GM18526 (cell line): ENCODE measurements around the gene GAMT.

ENCODE experiments used
- POLR2A ChIP-seq: IDR thresholded peaks from 3 replicates; pipeline ENCODE4 v1.6.1; 2011; ENCODE audit not compliant: insufficient read length; ENCODE audit errors: extremely low read depth

Gene GAMT

GRCh38 chr19:1360126-1360817 lies 41.1 kb downstream of the GAMT start:
- TF ChIP-seq POLR2A = no peak

GRCh38 chr19:1357531-1358109 lies 43.7 kb downstream of the GAMT start:
- no peak for TF ChIP-seq POLR2A

- no peak for TF ChIP-seq POLR2A
Observed at GRCh38 chr19:1356508-1356865, 44.9 kb downstream of the GAMT start.

- no peak for TF ChIP-seq POLR2A
Observed at GRCh38 chr19:1355568-1356507, 45.5 kb downstream of the GAMT start.

GRCh38 chr19:1354970-1355567 lies 46.3 kb downstream of the GAMT start:
- TF ChIP-seq POLR2A = no peak

- TF ChIP-seq POLR2A = no peak
Observed at GRCh38 chr19:1353144-1353543, 48.2 kb downstream of the GAMT start.

- no peak for TF ChIP-seq POLR2A
Observed at GRCh38 chr19:1351381-1351851, 49.9 kb downstream of the GAMT start.

- TF ChIP-seq POLR2A = no peak
Observed at GRCh38 chr19:1350867-1351266, 50.5 kb downstream of the GAMT start.

- TF ChIP-seq POLR2A = no peak
Observed at GRCh38 chr19:1349211-1349610, 52.1 kb downstream of the GAMT start.
